ENCODE data around the gene MAPKAP1. TPM values are rescaled to one million over a fixed set of nuclear protein-coding genes. Genes with fewer than 3 reads are reported as not detected.

Gene MAPKAP1
- total and polyA plus RNA-seq, 4 donors: 44.5 to 64.0 (median 62.6) TPM

- no peaks in the 10 kb centered on the region for H3K36me3 ChIP-seq (ENCODE audit: control insufficient read depth, insufficient read depth, low read length)
- WGBS (ENCODE audit: insufficient coverage): 96% methylated on average over 3 of the region's 5 CpGs
- H3K27me3 ChIP-seq (ENCODE audit: control insufficient read depth, insufficient read depth, low read length): no peaks in the 10 kb centered on the region
These were observed 213.6 kb downstream of the MAPKAP1 start for GRCh38 chr9:125493384-125493783.

GRCh38 chr9:125492719-125493118 lies 214.3 kb downstream of the MAPKAP1 start:
- no peak overlapping the region for H3K4me3 ChIP-seq (ENCODE audit: low read depth, low read length)
- peaks cover 8% of the 10 kb centered on the region for H3K4me1 ChIP-seq (ENCODE audit: control insufficient read depth, insufficient read depth, low read length)
- no peak overlapping the region for H3K27ac ChIP-seq (ENCODE audit: low read depth, low read length)
- H3K9me3 ChIP-seq (ENCODE audit: control insufficient read depth, insufficient read depth, low read length): no peaks in the 10 kb centered on the region
- WGBS (ENCODE audit: insufficient coverage): 80% methylated on average over 2 of the region's 2 CpGs
- H3K36me3 ChIP-seq (ENCODE audit: control insufficient read depth, insufficient read depth, low read length): no peaks in the 10 kb centered on the region
- DNase-seq (ENCODE audit: low read depth in 4 of 6, low spot score in 6 of 6): no peak
- H3K27me3 ChIP-seq (ENCODE audit: control insufficient read depth, insufficient read depth, low read length): no peaks in the 10 kb centered on the region

More at GRCh38 chr9:125493384-125493783, 213.6 kb downstream of the MAPKAP1 start:
- Histone ChIP-seq H3K27ac (ENCODE audit: low read depth, low read length) (no peak overlapping the region), H3K9me3 (ENCODE audit: control insufficient read depth, insufficient read depth, low read length) (no peaks in the 10 kb centered on the region), H3K4me3 (ENCODE audit: low read depth, low read length) (no peak overlapping the region), H3K4me1 (ENCODE audit: control insufficient read depth, insufficient read depth, low read length) (peaks cover 8% of the 10 kb centered on the region)
- no peak for DNase-seq (ENCODE audit: low read depth in 4 of 6, low spot score in 6 of 6)

- no peaks in the 10 kb centered on the region for H3K27me3 ChIP-seq (ENCODE audit: control insufficient read depth, insufficient read depth, low read length)
- no peak for DNase-seq (ENCODE audit: low read depth in 4 of 6, low spot score in 6 of 6)
- no peaks in the 10 kb centered on the region for H3K36me3 ChIP-seq (ENCODE audit: control insufficient read depth, insufficient read depth, low read length)
- no peak overlapping the region for H3K4me3 ChIP-seq (ENCODE audit: low read depth, low read length)
- no peak overlapping the region for H3K27ac ChIP-seq (ENCODE audit: low read depth, low read length)
- WGBS (ENCODE audit: insufficient coverage): no CpG with 5 or more reads among the region's 2 CpGs
- H3K9me3 ChIP-seq (ENCODE audit: control insufficient read depth, insufficient read depth, low read length): no peaks in the 10 kb centered on the region
- H3K4me1 ChIP-seq (ENCODE audit: control insufficient read depth, insufficient read depth, low read length): peaks cover 4% of the 10 kb centered on the region
These were observed 219.2 kb downstream of the MAPKAP1 start for GRCh38 chr9:125487842-125488241.

- Histone ChIP-seq H3K27ac (ENCODE audit: low read depth, low read length) (no peak overlapping the region), H3K27me3 (ENCODE audit: control insufficient read depth, insufficient read depth, low read length) (no peaks in the 10 kb centered on the region), H3K9me3 (ENCODE audit: control insufficient read depth, insufficient read depth, low read length) (no peaks in the 10 kb centered on the region), H3K36me3 (ENCODE audit: control insufficient read depth, insufficient read depth, low read length) (no peaks in the 10 kb centered on the region), H3K4me1 (ENCODE audit: control insufficient read depth, insufficient read depth, low read length) (peaks cover 4% of the 10 kb centered on the region), H3K4me3 (ENCODE audit: low read depth, low read length) (no peak overlapping the region)
- 83% methylated on average over 5 of the region's 5 CpGs for WGBS (ENCODE audit: insufficient coverage)
- no peak for DNase-seq (ENCODE audit: low read depth in 4 of 6, low spot score in 6 of 6)
These were observed 220.4 kb downstream of the MAPKAP1 start for GRCh38 chr9:125486576-125486975.

DNA sequence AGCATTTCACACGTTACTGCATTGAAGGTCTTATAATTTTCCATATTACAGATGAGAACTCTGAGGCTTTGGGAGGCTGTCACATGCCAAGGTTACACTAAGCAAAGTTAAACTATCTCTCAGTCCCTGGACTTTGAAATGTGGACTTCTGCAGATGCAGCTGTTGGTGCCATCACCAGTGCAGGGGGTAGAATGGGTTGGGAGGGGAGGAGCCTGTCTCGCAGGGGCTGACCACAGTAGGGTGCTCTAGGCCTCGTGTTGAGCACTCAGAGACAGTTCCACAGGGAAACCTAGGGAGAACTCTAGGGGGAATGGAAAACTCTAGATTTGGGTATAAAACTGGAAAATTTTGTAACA lies 220.9 kb downstream of the MAPKAP1 start:
- WGBS (ENCODE audit: insufficient coverage): 81% methylated on average over 2 of the region's 3 CpGs
- Histone ChIP-seq H3K27ac (ENCODE audit: low read depth, low read length) (no peak overlapping the region), H3K36me3 (ENCODE audit: control insufficient read depth, insufficient read depth, low read length) (no peaks in the 10 kb centered on the region), H3K4me1 (ENCODE audit: control insufficient read depth, insufficient read depth, low read length) (peaks cover 4% of the 10 kb centered on the region), H3K4me3 (ENCODE audit: low read depth, low read length) (no peak overlapping the region), H3K9me3 (ENCODE audit: control insufficient read depth, insufficient read depth, low read length) (no peaks in the 10 kb centered on the region), H3K27me3 (ENCODE audit: control insufficient read depth, insufficient read depth, low read length) (no peaks in the 10 kb centered on the region)
- DNase-seq (ENCODE audit: low read depth in 4 of 6, low spot score in 6 of 6): no peak

- WGBS (ENCODE audit: insufficient coverage): 96% methylated on average over 4 of the region's 5 CpGs
- Histone ChIP-seq H3K27ac (ENCODE audit: low read depth, low read length) (no peak overlapping the region), H3K27me3 (ENCODE audit: control insufficient read depth, insufficient read depth, low read length) (no peaks in the 10 kb centered on the region), H3K4me3 (ENCODE audit: low read depth, low read length) (no peak overlapping the region), H3K9me3 (ENCODE audit: control insufficient read depth, insufficient read depth, low read length) (no peaks in the 10 kb centered on the region), H3K4me1 (ENCODE audit: control insufficient read depth, insufficient read depth, low read length) (peaks cover 4% of the 10 kb centered on the region), H3K36me3 (ENCODE audit: control insufficient read depth, insufficient read depth, low read length) (no peaks in the 10 kb centered on the region)
- no peak for DNase-seq (ENCODE audit: low read depth in 4 of 6, low spot score in 6 of 6)
These were observed 221.4 kb downstream of the MAPKAP1 start for GRCh38 chr9:125485471-125486151.

DNA sequence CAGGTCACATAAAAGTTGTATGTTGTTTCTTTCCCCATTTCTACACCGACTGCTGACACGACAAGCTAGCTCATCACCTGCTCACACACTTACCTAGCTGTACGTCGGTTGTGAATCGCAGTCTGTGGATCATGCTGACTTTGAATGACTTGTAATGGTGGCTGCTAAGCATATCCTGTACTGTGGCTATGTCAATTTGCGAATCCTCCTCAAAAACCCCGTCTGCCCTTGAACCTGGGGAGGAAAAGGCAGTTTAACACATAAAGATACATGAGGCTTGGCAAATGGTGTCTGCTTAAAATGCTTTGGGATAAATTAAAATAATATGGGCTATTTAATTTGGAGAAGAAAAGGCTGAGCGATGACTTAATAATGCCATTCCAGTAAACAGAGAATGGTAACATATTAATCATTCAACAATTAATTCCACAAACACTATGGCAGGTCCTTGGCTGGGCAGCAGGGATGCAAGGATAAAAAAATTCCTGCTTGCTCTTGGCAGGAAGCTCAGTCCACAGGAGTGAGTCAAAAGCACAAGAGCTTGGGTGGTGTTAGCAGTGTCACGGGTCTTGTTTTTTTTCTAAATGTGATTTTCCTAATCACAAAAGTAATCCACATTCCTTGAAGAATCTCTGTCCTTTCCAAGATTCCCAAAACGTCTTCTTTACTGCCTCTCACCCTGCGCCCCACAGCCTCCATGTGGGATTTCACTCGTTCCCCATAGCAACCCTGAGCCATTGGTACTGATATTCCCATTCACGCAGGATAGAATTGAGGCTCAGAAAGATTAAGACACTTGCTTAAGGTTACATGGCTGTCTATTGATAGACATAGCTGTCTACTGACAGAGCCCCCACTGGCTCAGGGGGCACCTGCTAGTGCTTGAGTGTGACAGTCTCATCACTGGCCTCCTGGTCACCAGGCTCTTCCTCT lies 222.4 kb downstream of the MAPKAP1 start:
- 30% methylated on average over 2 of the region's 13 CpGs for WGBS (ENCODE audit: insufficient coverage)
- Histone ChIP-seq H3K36me3 (ENCODE audit: control insufficient read depth, insufficient read depth, low read length) (no peaks in the 10 kb centered on the region), H3K9me3 (ENCODE audit: control insufficient read depth, insufficient read depth, low read length) (no peaks in the 10 kb centered on the region), H3K27ac (ENCODE audit: low read depth, low read length) (no peak overlapping the region), H3K4me1 (ENCODE audit: control insufficient read depth, insufficient read depth, low read length) (peaks cover 4% of the 10 kb centered on the region), H3K4me3 (ENCODE audit: low read depth, low read length) (no peak overlapping the region), H3K27me3 (ENCODE audit: control insufficient read depth, insufficient read depth, low read length) (no peaks in the 10 kb centered on the region)
- peak in 1 of 6 donors; percentile 68 for DNase-seq (ENCODE audit: low read depth in 4 of 6, low spot score in 6 of 6)

DNA sequence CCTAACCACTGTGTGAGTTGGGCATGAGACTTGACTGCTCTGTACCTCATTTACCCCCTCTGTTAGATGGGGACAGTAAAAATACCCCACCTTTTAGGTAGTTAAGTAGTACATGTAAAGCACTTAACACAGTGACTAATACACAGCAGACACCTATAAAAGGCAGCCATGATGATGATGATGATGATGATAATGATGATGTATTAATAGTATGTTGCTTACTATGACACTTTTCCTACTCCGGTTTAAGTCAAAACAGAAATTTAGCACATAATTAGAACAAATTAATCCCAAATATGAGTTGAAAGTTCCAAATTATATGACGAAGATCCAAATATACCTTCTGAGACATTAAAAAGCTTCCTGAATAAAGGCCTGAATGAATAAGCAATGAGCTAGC lies 223.3 kb downstream of the MAPKAP1 start:
- no peak overlapping the region for H3K4me3 ChIP-seq (ENCODE audit: low read depth, low read length)
- H3K27ac ChIP-seq (ENCODE audit: low read depth, low read length): no peak overlapping the region
- H3K36me3 ChIP-seq (ENCODE audit: control insufficient read depth, insufficient read depth, low read length): no peaks in the 10 kb centered on the region
- WGBS (ENCODE audit: insufficient coverage): no CpG with 5 or more reads among the region's 2 CpGs
- H3K9me3 ChIP-seq (ENCODE audit: control insufficient read depth, insufficient read depth, low read length): no peaks in the 10 kb centered on the region
- no peak for DNase-seq (ENCODE audit: low read depth in 4 of 6, low spot score in 6 of 6)
- peaks cover 4% of the 10 kb centered on the region for H3K4me1 ChIP-seq (ENCODE audit: control insufficient read depth, insufficient read depth, low read length)
- H3K27me3 ChIP-seq (ENCODE audit: control insufficient read depth, insufficient read depth, low read length): no peaks in the 10 kb centered on the region

GRCh38 chr9:125479846-125480615 lies 227.0 kb downstream of the MAPKAP1 start:
- Histone ChIP-seq H3K4me1 (ENCODE audit: control insufficient read depth, insufficient read depth, low read length) (peaks cover 4% of the 10 kb centered on the region), H3K9me3 (ENCODE audit: control insufficient read depth, insufficient read depth, low read length) (no peaks in the 10 kb centered on the region), H3K27me3 (ENCODE audit: control insufficient read depth, insufficient read depth, low read length) (no peaks in the 10 kb centered on the region), H3K27ac (ENCODE audit: low read depth, low read length) (no peak overlapping the region), H3K4me3 (ENCODE audit: low read depth, low read length) (no peak overlapping the region), H3K36me3 (ENCODE audit: control insufficient read depth, insufficient read depth, low read length) (no peaks in the 10 kb centered on the region)
- WGBS (ENCODE audit: insufficient coverage): 55% methylated on average over 2 of the region's 7 CpGs
- no peak for DNase-seq (ENCODE audit: low read depth in 4 of 6, low spot score in 6 of 6)

All from spinal cord (tissue), 10 donors.